ENCODE data around the gene DSPP.

DSPP gene

DNA sequence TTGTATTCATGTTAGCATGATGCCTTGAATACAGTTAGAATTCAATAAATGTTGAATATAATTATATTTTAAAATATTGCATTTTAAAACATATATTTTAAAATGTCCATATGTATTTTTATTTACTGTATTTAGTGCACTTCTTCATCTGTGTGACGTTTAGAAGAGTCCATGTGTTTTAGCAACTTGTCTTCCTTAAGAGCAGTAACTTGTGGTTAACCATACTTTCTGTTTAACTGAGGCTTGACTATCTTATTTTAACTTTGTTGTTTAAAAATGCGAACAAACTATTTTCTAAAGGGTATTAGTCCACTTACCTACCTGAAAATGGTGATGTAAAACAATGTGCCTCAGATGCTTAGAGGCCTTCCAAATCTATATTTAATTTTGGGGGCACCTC lies 42.6 kb downstream of the DSPP start:
- H3K9me2 ChIP-seq (replicated peaks; ENCODE audit: insufficient read depth, low read length), result no peaks in the 10 kb centered on the region
- H3K4me2 ChIP-seq (ENCODE audit: low read depth, low read length, poor library complexity, severe bottlenecking), result no peak overlapping the region

DNA sequence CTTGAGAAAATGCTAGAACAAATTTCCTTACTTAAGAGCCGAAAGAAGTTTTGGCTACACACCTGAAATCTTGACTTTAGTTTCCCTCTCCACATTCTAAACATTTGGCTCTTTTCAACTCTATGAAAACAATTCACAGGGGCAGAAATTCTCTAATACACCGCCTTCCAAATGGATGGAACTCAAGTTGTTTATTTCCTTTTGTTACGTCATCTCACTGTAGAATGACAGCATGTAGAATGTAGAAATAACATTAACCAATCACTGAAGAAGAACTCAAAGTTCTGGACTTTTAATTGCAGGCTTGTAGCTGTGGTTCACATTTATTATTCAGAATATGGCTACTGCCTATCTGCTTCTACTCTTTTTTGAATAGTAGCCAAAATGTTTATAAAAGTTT lies 43.6 kb downstream of the DSPP start:
- no peaks in the 10 kb centered on the region for H3K9me3 ChIP-seq (ENCODE audit: insufficient read depth, low read length)
- H3K27ac ChIP-seq (ENCODE audit: low read depth, low read length), result no peak overlapping the region
- no peaks in the 10 kb centered on the region for H3K36me3 ChIP-seq (ENCODE audit: low read length)
- TF ChIP-seq, protein P1, sequence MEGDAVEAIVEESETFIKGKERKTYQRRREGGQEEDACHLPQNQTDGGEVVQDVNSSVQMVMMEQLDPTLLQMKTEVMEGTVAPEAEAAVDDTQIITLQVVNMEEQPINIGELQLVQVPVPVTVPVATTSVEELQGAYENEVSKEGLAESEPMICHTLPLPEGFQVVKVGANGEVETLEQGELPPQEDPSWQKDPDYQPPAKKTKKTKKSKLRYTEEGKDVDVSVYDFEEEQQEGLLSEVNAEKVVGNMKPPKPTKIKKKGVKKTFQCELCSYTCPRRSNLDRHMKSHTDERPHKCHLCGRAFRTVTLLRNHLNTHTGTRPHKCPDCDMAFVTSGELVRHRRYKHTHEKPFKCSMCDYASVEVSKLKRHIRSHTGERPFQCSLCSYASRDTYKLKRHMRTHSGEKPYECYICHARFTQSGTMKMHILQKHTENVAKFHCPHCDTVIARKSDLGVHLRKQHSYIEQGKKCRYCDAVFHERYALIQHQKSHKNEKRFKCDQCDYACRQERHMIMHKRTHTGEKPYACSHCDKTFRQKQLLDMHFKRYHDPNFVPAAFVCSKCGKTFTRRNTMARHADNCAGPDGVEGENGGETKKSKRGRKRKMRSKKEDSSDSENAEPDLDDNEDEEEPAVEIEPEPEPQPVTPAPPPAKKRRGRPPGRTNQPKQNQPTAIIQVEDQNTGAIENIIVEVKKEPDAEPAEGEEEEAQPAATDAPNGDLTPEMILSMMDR (IDR thresholded peaks at IDR 0.05; ENCODE audit: insufficient read depth, low read length, poor library complexity, severe bottlenecking), result no peak
- no peak for TF ChIP-seq EZH2phosphoT487 (conservative IDR thresholded peaks at IDR 0.05; ENCODE audit: low read length)
- H3F3A ChIP-seq (ENCODE audit: insufficient read depth), result no peaks in the 10 kb centered on the region
- no peak overlapping the region for H3K9ac ChIP-seq (ENCODE audit: low read length)
- no peaks in the 10 kb centered on the region for H4K20me1 ChIP-seq (ENCODE audit: low read depth, low read length)
- H3K4me2 ChIP-seq (ENCODE audit: low read depth, low read length, poor library complexity, severe bottlenecking), result no peak overlapping the region
- H3K27me3 ChIP-seq (ENCODE audit: low read length), result no peaks in the 10 kb centered on the region
- H3K4me3 ChIP-seq (ENCODE audit: insufficient read depth, low read length, poor library complexity, severe bottlenecking), result no peak overlapping the region
- no peaks in the 10 kb centered on the region for H3K9me2 ChIP-seq (replicated peaks; ENCODE audit: insufficient read depth, low read length)
- no peaks in the 10 kb centered on the region for H3K79me2 ChIP-seq (ENCODE audit: insufficient read depth, low read length)
- no peak overlapping the region for H2AFZ ChIP-seq (ENCODE audit: low read depth, low read length, severe bottlenecking)

More for the DNA sequence above, 42.6 kb downstream of the DSPP start:
- Histone ChIP-seq H3K9me3 (ENCODE audit: insufficient read depth, low read length) (no peaks in the 10 kb centered on the region), H2AFZ (ENCODE audit: low read depth, low read length, severe bottlenecking) (no peak overlapping the region), H4K20me1 (ENCODE audit: low read depth, low read length) (no peaks in the 10 kb centered on the region), H3K9ac (ENCODE audit: low read length) (no peak overlapping the region), H3K79me2 (ENCODE audit: insufficient read depth, low read length) (no peaks in the 10 kb centered on the region), H3K27ac (ENCODE audit: low read depth, low read length) (no peak overlapping the region), H3K4me3 (ENCODE audit: insufficient read depth, low read length, poor library complexity, severe bottlenecking) (no peak overlapping the region), H3K36me3 (ENCODE audit: low read length) (no peaks in the 10 kb centered on the region), H3K27me3 (ENCODE audit: low read length) (no peaks in the 10 kb centered on the region), H3F3A (ENCODE audit: insufficient read depth) (no peaks in the 10 kb centered on the region)
- TF ChIP-seq EZH2phosphoT487 (conservative IDR thresholded peaks at IDR 0.05; ENCODE audit: low read length), result no peak

DNA sequence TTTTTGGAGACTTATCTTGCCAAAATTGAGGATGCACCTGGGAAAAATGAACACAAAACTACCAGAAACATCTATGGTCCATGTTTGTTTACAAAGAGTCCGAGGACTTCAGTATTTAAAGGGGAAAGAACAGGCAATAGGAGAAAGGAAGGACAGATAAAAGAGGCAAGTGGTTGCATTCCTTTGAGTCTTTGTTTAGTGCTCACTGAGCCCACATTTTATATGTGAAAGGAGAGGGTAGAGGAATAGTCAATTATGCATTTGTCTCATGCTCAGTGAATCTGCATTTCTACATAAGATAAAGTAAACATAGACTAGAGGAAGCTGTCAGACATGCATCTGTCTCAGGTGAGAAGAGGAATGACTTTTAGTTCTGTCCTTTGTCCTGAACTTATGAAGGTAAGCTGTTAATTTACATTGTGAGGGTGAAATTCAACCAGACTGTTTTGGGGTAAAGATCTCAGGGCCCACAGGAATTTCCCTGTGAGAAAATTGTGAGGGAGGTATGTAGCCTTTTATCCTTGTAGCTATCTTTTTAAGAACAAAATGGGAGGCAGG lies 46.2 kb downstream of the DSPP start:
- no peaks in the 10 kb centered on the region for H4K20me1 ChIP-seq (ENCODE audit: low read depth, low read length)
- no peaks in the 10 kb centered on the region for H3K9me3 ChIP-seq (ENCODE audit: insufficient read depth, low read length)
- no peak overlapping the region for H3K4me2 ChIP-seq (ENCODE audit: low read depth, low read length, poor library complexity, severe bottlenecking)
- H3F3A ChIP-seq (ENCODE audit: insufficient read depth), result no peaks in the 10 kb centered on the region
- H3K36me3 ChIP-seq (ENCODE audit: low read length), result no peaks in the 10 kb centered on the region
- H3K9me2 ChIP-seq (replicated peaks; ENCODE audit: insufficient read depth, low read length), result no peaks in the 10 kb centered on the region
- H3K79me2 ChIP-seq (ENCODE audit: insufficient read depth, low read length), result no peaks in the 10 kb centered on the region
- no peak overlapping the region for H2AFZ ChIP-seq (ENCODE audit: low read depth, low read length, severe bottlenecking)
- no peak overlapping the region for H3K27ac ChIP-seq (ENCODE audit: low read depth, low read length)
- H3K27me3 ChIP-seq (ENCODE audit: low read length), result no peaks in the 10 kb centered on the region
- H3K9ac ChIP-seq (ENCODE audit: low read length), result no peak overlapping the region
- TF ChIP-seq, protein P1 (IDR thresholded peaks at IDR 0.05; ENCODE audit: insufficient read depth, low read length, poor library complexity, severe bottlenecking), result no peak
- no peak for TF ChIP-seq EZH2phosphoT487 (conservative IDR thresholded peaks at IDR 0.05; ENCODE audit: low read length)
- H3K4me3 ChIP-seq (ENCODE audit: insufficient read depth, low read length, poor library complexity, severe bottlenecking), result no peak overlapping the region

DNA sequence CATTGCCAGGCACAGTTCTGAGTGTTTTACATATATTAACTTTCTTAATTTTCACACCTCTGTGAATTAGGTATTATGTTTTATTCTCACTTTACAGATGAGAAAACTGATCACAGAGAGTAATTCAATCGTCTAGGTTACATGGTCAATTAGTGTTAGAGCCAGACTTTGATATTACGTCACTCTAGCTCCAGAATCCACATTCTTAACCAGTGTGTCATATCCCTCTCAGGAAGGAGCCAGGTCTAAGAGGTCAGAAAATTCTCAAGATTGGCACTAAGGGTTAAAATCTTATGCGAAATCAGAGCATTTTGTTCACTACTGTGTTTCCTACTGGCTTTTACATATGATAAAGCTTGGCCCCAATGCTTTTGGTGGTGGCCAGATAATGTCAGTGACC lies 49.2 kb downstream of the DSPP start:
- Histone ChIP-seq H3K4me3 (ENCODE audit: insufficient read depth, low read length, poor library complexity, severe bottlenecking) (no peak overlapping the region), H3K36me3 (ENCODE audit: low read length) (no peaks in the 10 kb centered on the region), H3K4me2 (ENCODE audit: low read depth, low read length, poor library complexity, severe bottlenecking) (no peak overlapping the region), H3K27ac (ENCODE audit: low read depth, low read length) (no peak overlapping the region), H2AFZ (ENCODE audit: low read depth, low read length, severe bottlenecking) (no peak overlapping the region), H3K27me3 (ENCODE audit: low read length) (no peaks in the 10 kb centered on the region), H3K9me3 (ENCODE audit: insufficient read depth, low read length) (no peaks in the 10 kb centered on the region), H3K9ac (ENCODE audit: low read length) (no peak overlapping the region), H3K79me2 (ENCODE audit: insufficient read depth, low read length) (no peaks in the 10 kb centered on the region), H3K9me2 (replicated peaks; ENCODE audit: insufficient read depth, low read length) (no peaks in the 10 kb centered on the region), H4K20me1 (ENCODE audit: low read depth, low read length) (no peaks in the 10 kb centered on the region), H3F3A (ENCODE audit: insufficient read depth) (no peaks in the 10 kb centered on the region)
- TF ChIP-seq, protein P1 (IDR thresholded peaks at IDR 0.05; ENCODE audit: insufficient read depth, low read length, poor library complexity, severe bottlenecking), result no peak
- no peak for TF ChIP-seq EZH2phosphoT487 (conservative IDR thresholded peaks at IDR 0.05; ENCODE audit: low read length)

Data from SU-DHL-6 (cell line).